Duodenal mucosa (tissue), 2 donors: ENCODE results near the gene LIMCH1.
"Not testable (repeated sequence)": the region's sequence is repeated elsewhere in the genome, so short reads cannot be mapped to it uniquely, and the experiment has no call there.

Experiments
- H3K27ac ChIP-seq: one replicate; pipeline ENCODE4 v1.7.0; 2013; ENCODE audit warnings: low read depth, low read length
- H3K27me3 ChIP-seq, 2 donors: one replicate each; pipeline ENCODE4 v1.7.0; 2013; ENCODE audit warnings: low read length in 2 of 2, control low read depth in 1 of 2; ENCODE audit not compliant: insufficient read depth in 2 of 2, control insufficient read depth in 1 of 2
- H3K36me3 ChIP-seq, 2 donors: one replicate each; pipeline ENCODE4 v1.7.0; 2013; ENCODE audit warnings: low read length in 2 of 2, control low read depth in 1 of 2; ENCODE audit not compliant: insufficient read depth in 2 of 2, control insufficient read depth in 1 of 2
- H3K4me1 ChIP-seq, 2 donors: one replicate each; pipeline ENCODE4 v1.7.0; 2013; ENCODE audit warnings: low read length in 2 of 2, control low read depth in 1 of 2; ENCODE audit not compliant: insufficient read depth in 2 of 2, control insufficient read depth in 1 of 2
- H3K4me3 ChIP-seq, 2 donors: one replicate each; pipeline ENCODE4 v1.7.0; 2013; ENCODE audit warnings: low read length in 2 of 2, low read depth in 1 of 2
- H3K9ac ChIP-seq, 2 donors: one replicate each; pipeline ENCODE4 v1.7.0; 2013; ENCODE audit warnings: low read length in 2 of 2, low read depth in 1 of 2
- H3K9me3 ChIP-seq, 2 donors: one replicate each; pipeline ENCODE4 v1.7.0; 2013; ENCODE audit warnings: low read length in 2 of 2, control low read depth in 1 of 2; ENCODE audit not compliant: control insufficient read depth in 1 of 2

Gene LIMCH1, protein sequence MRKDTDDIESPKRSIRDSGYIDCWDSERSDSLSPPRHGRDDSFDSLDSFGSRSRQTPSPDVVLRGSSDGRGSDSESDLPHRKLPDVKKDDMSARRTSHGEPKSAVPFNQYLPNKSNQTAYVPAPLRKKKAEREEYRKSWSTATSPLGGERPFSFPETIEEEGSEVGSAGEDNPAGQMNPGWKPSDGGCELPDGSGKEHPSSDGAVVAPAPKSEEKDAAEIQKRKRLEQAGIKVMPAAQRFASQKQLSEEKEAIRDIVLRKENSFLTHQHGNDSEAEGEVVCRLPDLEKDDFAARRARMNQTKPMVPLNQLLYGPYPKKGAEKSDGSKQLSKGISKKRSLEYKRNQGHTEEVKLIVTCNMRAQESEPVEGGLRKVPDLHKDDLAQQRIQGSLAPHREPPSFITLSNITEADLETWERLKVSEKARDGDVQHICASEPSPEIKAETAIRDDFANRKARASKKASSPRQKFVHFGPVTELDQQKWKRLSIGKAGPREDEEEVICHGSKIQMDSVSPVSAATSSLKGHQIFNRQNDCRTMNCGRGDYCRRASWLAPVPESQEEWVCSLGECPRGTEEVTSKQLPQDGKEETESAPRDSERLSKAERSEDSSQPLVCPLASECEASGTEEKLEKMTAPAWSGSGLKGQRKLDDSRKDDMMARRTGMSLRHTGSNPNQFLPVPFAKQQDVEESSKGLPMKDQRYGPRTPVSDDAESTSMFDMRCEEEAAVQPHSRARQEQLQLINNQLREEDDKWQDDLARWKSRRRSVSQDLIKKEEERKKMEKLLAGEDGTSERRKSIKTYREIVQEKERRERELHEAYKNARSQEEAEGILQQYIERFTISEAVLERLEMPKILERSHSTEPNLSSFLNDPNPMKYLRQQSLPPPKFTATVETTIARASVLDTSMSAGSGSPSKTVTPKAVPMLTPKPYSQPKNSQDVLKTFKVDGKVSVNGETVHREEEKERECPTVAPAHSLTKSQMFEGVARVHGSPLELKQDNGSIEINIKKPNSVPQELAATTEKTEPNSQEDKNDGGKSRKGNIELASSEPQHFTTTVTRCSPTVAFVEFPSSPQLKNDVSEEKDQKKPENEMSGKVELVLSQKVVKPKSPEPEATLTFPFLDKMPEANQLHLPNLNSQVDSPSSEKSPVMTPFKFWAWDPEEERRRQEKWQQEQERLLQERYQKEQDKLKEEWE (N-terminal part only)

DNA sequence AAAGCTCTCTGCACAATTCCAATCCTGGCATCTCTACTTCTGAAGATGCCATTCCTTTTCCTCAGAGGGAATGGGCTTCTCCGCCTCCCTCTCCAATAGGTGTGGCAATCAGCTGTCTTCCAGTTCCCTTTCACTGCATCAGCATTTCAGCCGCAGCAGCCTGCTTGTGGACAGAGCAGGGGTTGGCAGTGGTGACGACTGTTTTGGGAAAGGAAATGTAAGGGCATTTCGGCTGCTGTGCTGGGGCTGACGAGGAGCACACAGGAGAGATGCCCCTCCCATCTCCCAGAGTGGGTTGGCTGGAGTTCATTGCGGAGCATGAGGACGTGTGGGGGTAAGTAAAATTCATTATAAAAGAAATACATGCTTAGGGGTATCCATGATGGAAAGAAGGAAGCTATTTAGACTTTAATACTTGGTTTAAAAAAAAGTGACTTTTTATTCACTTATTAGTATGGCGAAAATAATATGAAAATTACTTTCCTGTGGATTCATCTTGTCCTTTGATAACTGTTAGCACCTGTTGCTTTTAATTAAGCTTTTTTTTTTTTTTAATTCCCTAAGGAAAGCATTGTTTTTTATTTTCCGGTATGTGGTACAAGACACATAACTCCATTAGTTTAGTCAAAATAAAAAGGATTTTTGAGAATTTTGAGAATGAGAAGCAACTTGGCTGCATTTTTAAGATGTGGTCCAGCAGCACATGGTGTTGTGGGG is at the start of gene LIMCH1:
LIMCH1 (plus strand) TSS at position 141 of the 717 bp plus-strand sequence. CDS start 67,839 bp downstream, outside the sequence.
- no peaks in the 10 kb centered on the region for H3K4me1 ChIP-seq

DNA sequence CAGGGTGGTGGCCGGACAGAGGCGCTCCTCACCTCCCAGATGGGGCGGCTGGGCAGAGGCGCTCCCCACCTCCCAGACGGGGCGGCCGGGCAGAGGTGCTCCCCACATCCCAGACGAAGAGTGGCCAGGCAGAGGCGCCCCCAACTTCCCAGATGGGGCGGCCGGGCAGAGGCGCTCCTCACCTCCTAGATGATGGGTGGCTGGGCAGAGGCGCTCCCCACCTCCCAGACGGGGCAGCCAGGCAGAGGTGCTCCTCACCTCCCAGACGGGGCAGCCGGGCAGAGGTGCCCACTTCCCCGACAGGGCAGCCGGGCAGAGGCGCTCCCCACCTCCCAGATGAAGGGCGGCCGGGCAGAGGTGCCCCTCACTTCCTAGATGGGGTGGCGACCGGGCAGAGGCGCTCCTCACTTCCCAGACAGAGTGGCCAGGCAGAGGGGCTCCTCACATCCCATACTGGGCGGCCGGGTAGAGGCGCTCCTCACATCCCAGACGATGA is 46.8 kb upstream of the LIMCH1 start:
- H3K27ac ChIP-seq, H3K4me3 ChIP-seq, H3K4me1 ChIP-seq, H3K9ac ChIP-seq, H3K27me3 ChIP-seq, H3K9me3 ChIP-seq, H3K36me3 ChIP-seq: not testable (repeated sequence)

More for the DNA sequence above, at the start of gene LIMCH1:
- peaks cover 0 to 5% of the 10 kb centered on the region in 2 donors for H3K27me3 ChIP-seq
- no peaks in the 10 kb centered on the region for H3K9me3 ChIP-seq
- no peak within 1 kb of the TSS for H3K27ac ChIP-seq
- no peak within 1 kb of the TSS for H3K9ac ChIP-seq
- H3K36me3 ChIP-seq = no peaks in the 10 kb centered on the region
- H3K4me3 ChIP-seq = no peak within 1 kb of the TSS

DNA sequence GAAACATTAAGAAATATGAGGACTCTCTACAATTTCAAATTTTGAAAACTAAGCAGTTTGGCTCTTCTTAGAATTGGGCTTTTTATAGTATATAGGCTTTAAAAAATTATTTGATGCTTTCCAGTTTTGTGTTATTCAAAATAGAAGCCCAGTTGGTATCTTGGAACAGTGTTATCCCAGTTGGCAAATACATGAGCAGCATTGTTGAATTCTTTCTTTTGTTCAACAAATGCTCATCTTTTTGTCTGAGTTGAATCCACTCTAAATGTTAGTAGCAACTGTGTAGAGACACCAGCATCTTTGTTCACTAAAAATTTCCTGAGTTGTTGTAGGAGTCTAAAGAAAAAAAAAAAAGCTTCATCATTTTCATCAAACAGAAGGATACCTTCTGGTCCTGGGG is 41.0 kb upstream of the LIMCH1 start:
- Histone ChIP-seq H3K36me3 (no peaks in the 10 kb centered on the region), H3K27ac (no peak overlapping the region), H3K4me3 (no peak overlapping the region), H3K4me1 (no peaks in the 10 kb centered on the region), H3K9me3 (no peaks in the 10 kb centered on the region), H3K9ac (no peak overlapping the region), H3K27me3 (no peaks in the 10 kb centered on the region)

DNA sequence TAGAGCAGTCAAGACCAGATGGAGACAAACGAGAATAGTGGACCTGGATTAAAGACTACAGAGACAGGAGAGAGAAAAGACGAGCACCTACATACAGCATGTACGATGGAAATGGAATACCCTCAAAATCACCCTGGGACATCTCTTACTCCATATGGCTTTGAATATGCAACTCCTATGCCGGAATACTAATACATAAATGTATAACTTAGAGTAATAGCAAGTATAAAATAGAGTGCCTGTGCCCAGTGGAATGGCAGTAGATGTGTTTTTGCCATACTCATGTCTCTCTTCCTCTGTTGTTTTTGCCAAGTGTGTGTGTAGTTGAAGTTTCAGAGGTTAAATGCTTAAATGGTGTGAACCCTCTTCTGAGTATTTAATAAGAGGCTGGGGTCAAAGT is 39.8 kb upstream of the LIMCH1 start:
- Histone ChIP-seq H3K9me3 (no peaks in the 10 kb centered on the region), H3K4me3 (no peak overlapping the region), H3K4me1 (no peaks in the 10 kb centered on the region), H3K27me3 (no peaks in the 10 kb centered on the region), H3K36me3 (no peaks in the 10 kb centered on the region), H3K27ac (no peak overlapping the region), H3K9ac (no peak overlapping the region)

DNA sequence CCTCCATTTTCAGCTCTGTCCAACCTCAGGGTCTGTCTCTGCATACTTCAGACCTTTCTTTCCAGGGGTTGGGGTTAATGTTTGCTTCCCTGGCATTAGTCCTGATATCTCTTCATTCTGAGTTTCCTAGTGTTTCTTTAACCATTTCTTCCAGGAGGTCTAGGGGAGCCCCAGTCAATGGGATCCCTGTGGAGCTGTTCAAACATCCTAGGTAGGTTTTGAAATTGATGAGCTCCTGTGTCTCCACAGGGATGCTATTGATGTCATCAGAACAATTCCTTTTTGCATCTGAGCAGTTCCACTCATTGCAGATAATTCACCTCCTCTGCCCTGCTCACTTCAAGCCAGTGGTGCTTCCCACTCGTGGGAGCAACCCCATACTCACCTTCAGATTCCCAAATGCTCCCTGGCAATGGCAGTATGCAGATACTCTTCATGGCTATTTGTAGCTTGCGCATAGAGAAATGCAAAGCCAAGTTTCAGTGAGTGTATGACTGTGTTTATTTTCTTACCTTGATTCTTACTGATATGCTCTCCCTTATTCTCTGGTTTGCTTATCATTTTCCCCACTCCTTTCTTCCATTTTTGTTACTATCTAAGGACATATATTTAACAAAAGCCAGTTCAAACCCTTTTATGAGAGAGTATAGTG is 33.7 kb upstream of the LIMCH1 start:
- no peaks in the 10 kb centered on the region for H3K9me3 ChIP-seq
- H3K9ac ChIP-seq = no peak overlapping the region
- no peak overlapping the region for H3K27ac ChIP-seq
- H3K4me3 ChIP-seq = no peak overlapping the region
- no peaks in the 10 kb centered on the region for H3K27me3 ChIP-seq
- H3K36me3 ChIP-seq = no peaks in the 10 kb centered on the region
- H3K4me1 ChIP-seq = no peaks in the 10 kb centered on the region

DNA sequence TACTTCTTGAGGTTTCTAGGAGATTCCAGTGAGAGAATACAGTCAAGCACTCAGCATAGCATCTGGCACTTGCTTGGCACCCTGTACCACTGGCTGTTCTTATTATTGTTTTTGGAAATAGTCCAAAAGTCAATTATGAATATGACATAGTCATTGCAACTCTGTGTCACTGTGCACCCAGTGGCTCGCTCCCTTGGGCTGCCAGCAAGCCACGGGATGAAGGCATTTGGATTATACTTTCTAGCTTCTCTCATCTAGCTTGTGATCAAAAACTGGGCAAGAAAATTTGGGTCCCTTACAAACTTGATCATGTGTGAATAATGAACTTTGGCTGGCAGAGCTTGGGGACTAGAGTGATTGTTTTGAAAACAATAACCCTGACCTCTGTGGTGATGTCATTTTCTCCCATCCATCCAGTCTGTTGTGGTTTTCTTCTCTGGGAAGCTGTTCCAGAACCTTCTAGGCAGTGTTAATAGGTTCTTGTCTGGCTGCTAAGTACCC is 32.7 kb upstream of the LIMCH1 start:
- Histone ChIP-seq H3K27me3 (no peaks in the 10 kb centered on the region), H3K9me3 (no peaks in the 10 kb centered on the region), H3K4me3 (no peak overlapping the region), H3K9ac (no peak overlapping the region), H3K36me3 (no peaks in the 10 kb centered on the region), H3K4me1 (no peaks in the 10 kb centered on the region), H3K27ac (no peak overlapping the region)

DNA sequence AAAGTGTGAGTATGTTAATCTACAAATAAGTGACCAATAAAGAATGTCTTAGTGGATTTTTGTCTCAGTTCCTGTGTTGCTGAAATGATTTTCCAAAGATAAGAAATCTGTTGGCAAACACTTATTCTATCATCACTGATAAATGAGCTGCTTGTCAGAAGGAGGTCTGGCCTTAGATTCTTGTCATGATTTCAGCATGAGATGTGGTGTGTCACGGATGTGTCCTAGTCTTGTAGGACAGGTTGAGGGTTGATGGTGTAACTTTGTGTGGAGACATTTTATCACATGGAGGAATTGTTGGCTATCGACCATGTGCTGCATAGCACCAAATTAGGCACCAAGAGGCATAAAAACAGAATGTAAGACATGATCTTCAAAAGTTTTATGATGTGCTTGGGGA is 31.8 kb upstream of the LIMCH1 start:
- no peaks in the 10 kb centered on the region for H3K27me3 ChIP-seq
- H3K27ac ChIP-seq = no peak overlapping the region
- no peaks in the 10 kb centered on the region for H3K4me1 ChIP-seq
- no peaks in the 10 kb centered on the region for H3K9me3 ChIP-seq
- no peak overlapping the region for H3K4me3 ChIP-seq
- H3K9ac ChIP-seq = no peak overlapping the region
- H3K36me3 ChIP-seq = no peaks in the 10 kb centered on the region

DNA sequence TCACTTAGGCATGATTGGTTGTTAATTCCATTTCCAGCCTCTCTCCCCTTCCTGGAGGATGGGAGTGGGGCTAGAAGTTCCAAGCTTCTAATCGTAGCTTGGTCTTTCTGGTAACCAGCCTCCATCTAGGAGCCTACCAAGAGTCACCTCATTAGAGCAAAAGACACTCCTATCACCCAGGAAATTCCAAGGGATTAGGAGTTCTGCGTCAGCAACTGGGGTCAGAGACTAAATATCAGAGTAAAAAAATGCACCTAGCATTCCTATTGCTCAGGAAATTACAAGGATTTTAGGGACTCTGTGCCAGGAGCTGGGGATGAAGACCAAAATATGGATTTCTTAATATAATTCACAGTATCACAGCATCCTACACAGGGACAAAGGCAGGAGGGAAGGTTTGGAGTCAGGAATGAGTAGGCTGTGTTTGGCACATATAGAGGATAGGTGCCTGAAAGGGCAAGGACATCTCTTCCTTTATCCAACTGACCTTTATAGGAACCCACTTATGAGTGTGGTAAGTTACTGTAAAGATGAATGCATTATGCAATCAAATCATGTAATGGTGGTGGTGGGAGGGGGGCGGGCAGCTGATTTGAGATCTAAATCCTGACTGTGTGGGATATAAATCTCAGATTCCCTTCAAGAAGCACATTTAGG is 30.5 kb upstream of the LIMCH1 start:
- Histone ChIP-seq H3K9me3 (no peaks in the 10 kb centered on the region), H3K27ac (no peak overlapping the region), H3K9ac (no peak overlapping the region), H3K27me3 (no peaks in the 10 kb centered on the region), H3K4me3 (no peak overlapping the region), H3K4me1 (no peaks in the 10 kb centered on the region), H3K36me3 (no peaks in the 10 kb centered on the region)

DNA sequence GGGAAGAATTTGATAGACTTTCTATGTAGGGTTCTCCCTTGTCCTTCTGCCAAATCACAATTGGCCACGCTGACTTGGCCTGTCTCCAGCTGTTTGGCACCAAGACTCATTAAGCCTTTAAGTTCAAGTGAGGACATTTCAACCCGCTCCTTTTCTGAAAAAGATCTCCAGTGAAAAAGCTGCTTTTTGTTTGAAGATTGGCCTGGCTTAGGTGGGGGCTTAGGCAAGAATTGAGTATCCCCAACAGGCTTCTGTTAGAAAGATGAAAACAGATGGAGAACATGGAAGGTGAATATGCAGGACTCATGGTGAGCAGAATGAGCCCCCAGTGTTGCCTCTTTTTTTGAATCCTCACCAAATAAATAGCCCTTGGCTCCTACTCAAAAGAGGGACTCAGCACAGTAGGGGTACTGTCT is 28.5 kb upstream of the LIMCH1 start:
- no peak overlapping the region for H3K4me3 ChIP-seq
- no peaks in the 10 kb centered on the region for H3K4me1 ChIP-seq
- H3K27ac ChIP-seq = no peak overlapping the region
- no peaks in the 10 kb centered on the region for H3K27me3 ChIP-seq
- no peaks in the 10 kb centered on the region for H3K9me3 ChIP-seq
- no peak overlapping the region for H3K9ac ChIP-seq
- no peaks in the 10 kb centered on the region for H3K36me3 ChIP-seq
